Lower leg skin (tissue), 3 donors: Measurements from ENCODE around the gene ARHGAP10.

Source experiments
- POLR2A ChIP-seq, 2 donors: fragments of 450-650 bp; IDR thresholded peaks; one replicate each; pipeline ENCODE4 v1.6.1; 2016 to 2017; ENCODE audit warnings: antibody characterized with exemption in 2 of 2, mild to moderate bottlenecking in 1 of 2, moderate library complexity in 1 of 2
- TF ChIP-seq, protein P1 (sequence below), 3 donors: fragments of 450-650 bp; IDR thresholded peaks; one replicate each; pipeline ENCODE4 v1.5.1; 2016; ENCODE audit warnings: antibody characterized with exemption in 3 of 3, mild to moderate bottlenecking in 3 of 3, moderate library complexity in 2 of 3

GRCh38 chr4:148059617-148060180 lies 327.8 kb downstream of the ARHGAP10 start:
- TF ChIP-seq, protein P1, sequence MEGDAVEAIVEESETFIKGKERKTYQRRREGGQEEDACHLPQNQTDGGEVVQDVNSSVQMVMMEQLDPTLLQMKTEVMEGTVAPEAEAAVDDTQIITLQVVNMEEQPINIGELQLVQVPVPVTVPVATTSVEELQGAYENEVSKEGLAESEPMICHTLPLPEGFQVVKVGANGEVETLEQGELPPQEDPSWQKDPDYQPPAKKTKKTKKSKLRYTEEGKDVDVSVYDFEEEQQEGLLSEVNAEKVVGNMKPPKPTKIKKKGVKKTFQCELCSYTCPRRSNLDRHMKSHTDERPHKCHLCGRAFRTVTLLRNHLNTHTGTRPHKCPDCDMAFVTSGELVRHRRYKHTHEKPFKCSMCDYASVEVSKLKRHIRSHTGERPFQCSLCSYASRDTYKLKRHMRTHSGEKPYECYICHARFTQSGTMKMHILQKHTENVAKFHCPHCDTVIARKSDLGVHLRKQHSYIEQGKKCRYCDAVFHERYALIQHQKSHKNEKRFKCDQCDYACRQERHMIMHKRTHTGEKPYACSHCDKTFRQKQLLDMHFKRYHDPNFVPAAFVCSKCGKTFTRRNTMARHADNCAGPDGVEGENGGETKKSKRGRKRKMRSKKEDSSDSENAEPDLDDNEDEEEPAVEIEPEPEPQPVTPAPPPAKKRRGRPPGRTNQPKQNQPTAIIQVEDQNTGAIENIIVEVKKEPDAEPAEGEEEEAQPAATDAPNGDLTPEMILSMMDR (IDR thresholded peaks at IDR 0.05): no peak
- TF ChIP-seq POLR2A (IDR thresholded peaks at IDR 0.05): no peak
